GM21447 (cell line): ENCODE data around the gene PLXNC1.

Experiments
- ATAC-seq: cut with Tn5 transposase; IDR thresholded peaks from one replicate; pipeline ENCODE4 v1.9.1; 2021; ENCODE audit not compliant: unreplicated experiment

Gene PLXNC1

DNA sequence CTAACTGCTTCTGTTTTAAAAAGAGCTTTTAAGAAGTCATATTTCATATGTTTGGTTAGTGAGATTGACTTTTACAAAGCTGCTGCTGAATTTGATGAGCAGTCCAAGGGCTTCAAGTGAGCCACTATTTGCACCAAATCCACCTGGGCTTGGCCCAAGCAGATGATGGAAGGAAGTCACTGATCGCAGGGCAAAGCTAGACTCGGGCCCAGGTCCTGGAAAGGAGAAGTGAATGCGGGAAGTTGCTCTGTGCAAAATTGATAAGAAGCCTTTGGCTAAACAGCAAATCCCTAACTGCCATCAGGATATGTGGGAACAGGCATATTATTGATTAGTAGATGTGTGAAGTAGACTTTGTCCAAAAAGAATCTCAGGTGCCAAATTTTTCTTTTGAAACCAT, 30.5 kb downstream of the PLXNC1 start:
- ATAC-seq, result no peak

GRCh38 chr12:94179723-94180122, 31.3 kb downstream of the PLXNC1 start:
- no peak for ATAC-seq

DNA sequence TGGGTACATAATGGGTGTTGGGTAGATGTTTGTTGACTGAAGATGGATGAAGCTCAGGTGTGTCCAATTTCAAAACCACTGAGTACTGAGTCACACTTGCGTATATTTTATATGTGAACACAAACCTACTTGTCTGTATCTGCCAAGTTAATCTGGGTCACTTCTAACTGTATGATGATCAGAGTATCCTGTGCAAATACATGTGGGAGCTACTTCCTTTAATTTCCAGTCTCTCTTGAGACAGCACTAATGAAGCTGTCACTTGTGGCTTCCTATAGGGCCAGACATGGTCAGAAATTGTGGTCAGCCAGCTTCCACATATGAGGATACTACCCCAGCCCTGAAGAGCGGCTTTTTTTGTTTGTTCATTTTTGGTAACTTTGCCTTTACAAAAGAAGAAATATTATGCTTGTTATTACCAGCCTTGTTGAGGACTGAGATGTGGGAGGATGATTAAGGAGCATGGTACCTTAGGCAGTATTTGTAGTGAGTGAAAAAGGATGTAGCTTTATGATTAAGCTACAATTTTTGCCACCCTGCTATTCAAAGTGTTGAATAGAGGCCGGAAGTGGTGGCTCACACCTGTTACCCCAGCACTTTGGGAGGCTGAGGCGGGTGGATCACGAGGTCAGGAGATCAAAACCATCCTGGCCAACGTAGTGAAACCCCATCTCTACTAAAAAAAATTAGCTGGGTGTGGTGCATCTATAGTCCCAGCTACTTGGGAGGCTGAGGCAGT, 32.4 kb downstream of the PLXNC1 start:
- ATAC-seq, result no peak

DNA sequence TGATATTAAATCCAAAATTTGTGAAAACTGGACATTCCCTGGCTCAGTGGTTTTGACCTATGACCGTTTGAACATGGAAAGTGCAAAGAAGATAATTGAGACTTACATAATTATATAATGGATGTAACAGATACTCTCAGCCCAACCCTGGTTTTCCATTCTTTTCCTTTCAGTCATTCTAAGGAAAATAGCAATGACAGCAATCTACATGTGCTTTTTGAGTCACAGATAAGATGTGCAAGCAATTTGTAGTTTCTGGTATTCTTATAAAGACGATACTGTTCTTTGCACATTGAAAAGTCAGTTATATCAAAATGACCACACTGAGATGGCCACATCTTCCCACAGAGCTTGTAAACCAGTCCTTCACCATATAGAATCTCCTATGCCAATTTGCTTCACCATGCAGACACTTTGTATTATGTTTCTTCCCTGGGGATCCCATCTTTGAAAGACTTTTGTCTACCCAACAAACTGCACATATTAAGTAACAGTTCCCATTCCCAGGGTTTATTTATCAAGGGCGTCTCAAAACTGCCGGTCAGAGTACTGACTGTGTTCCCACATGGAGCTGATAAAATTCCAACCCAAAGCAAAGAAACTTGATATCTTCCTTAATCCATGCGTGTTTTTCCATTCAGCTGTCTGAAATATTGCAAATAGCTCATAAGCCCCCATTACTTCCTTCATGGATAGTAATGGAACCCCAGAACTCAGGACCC, 34.8 kb downstream of the PLXNC1 start:
- no peak for ATAC-seq

DNA sequence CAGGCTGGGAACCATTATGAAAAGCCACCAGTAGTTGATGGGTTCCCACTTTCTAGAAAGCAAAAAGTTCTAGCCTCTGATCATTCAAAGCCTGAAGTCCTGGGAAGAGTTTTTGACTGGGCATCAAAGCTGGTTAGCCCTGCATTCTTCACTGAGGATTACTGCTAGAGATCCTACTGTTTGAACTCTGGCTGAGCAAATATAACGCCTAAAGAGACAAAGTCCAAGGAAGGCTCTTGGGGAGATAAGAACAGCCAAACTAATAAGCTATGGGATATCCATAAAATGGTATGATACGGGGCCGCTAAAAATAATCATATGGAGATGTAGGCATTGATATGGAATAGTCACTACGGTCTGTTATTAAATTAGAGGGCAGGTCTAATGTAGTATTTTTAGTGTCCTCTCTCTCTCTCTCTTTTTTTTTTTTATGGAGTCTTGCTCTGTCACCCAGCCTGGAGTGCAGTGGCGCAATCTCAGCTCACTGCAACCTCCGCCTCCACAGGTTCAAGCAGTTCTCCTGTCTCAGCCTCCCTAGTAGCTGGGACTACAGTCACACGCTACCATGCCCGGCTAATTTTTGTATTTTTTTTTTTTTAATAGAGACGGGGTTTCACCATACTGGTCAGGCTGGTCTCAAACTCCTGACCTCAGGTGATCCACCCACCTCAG, 35.5 kb downstream of the PLXNC1 start:
- no peak for ATAC-seq

DNA sequence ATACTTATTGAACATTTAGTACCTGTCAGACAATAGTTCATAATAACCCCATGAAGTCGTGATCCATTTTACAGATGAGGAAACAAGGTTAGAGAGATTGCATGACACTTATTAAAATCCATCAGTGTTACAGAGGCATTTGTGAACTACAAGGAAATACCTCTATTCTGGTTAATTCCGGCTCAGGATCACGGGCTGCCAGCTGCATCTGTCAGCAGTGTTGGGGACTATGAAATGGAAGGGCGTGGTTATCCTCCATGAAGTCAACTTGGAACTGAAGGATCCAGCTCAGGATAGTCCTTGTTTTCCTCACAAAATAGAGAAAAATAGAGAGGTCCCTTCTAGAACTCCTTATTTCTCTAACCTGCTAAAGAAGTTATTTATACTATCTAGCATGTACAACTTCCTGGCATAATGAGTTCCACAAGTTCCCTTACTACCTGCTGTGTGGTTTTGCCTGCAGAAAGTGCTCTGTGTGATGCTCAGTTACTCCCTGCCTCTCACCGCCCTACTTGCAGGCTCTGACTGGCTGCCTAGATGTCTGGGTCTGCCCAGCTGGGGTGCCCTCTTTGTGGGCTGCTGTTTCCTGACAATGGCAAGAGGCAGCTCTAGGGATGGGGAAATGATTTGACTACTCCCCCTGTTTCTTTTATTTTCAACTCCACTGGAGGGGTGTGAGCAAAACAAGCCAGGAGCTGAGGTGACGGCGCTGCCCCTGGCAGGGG, 36.8 kb downstream of the PLXNC1 start:
- ATAC-seq, result no peak

DNA sequence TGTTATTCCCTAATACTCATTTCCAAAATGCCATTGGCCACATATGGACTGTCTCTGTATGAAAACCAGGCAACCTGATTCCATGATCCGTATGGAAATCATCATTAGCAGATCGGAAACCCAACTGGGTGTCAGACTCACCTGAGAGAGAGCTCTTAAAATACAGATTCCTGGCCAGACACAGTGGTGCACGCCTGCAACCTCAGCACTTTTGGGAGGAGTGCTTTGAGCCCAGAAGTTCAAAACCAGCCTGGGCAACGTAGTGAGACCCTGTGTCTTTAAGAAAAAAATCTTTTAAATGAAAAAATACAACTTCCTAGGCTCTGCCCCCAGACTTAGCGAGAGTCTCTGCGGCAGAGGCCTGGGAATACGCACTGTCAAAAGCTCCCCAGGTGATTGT, 37.4 kb downstream of the PLXNC1 start:
- ATAC-seq, result no peak

- ATAC-seq, result no peak
Measured at GRCh38 chr12:94186278-94187241, 38.2 kb downstream of the PLXNC1 start.

DNA sequence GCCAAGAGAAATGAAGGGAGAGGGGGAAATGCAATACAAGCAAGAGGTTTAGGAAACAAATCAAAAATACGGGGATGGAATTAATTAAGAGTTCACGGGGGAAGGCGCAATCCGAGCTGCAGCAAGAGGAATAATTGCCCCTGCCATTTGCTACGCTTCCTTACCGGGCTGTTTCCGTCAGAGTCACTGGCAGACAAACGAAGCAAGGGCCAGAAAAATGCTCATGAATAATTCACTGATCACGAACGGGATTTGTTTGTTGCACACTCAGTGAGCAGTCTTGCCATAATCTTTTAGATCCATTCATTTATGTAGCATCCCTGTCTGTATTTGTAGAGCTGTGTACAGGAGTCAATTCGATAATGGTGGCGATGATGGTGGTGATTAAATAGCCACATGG, 39.0 kb downstream of the PLXNC1 start:
- no peak for ATAC-seq

DNA sequence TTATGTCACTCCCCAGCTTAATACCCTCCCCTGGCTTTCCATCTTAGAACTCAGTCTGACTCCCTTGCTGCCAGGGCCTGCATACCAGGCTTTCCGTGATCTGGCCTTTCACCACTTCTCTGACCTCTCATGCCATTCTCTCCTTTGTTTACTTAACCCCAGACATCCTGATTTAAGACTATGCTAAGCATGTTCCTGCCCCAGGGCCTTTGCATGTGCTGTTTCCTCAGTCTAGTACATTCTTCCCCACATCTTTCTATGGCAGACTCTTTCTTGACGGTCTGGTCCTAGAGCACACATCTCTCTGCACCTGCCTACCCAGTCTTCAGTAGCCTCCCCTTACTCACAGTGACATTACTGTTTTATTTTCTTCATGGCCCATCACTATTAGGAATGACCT, 42.2 kb downstream of the PLXNC1 start:
- ATAC-seq, result no peak

DNA sequence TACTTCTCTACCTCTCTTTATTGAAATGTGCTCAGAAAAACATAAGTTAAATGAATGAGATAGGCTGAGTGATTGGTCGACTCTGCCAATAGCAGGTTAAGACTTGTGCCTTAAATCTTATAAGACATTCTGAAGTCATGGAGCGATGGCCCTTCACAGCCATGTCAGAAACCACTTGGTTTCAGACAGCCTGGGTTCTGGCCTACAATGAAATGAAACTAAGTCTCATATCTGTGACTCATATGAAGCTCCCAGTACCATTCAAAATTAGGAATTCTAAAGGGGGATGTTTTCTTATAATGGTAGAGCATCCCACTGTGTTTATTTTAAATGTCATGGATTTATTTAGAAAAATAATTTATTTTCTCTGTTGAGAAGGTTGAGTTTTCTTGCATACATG, 42.6 kb downstream of the PLXNC1 start:
- ATAC-seq, result no peak

- no peak for ATAC-seq
Measured at GRCh38 chr12:94191811-94192210, 43.4 kb downstream of the PLXNC1 start.

DNA sequence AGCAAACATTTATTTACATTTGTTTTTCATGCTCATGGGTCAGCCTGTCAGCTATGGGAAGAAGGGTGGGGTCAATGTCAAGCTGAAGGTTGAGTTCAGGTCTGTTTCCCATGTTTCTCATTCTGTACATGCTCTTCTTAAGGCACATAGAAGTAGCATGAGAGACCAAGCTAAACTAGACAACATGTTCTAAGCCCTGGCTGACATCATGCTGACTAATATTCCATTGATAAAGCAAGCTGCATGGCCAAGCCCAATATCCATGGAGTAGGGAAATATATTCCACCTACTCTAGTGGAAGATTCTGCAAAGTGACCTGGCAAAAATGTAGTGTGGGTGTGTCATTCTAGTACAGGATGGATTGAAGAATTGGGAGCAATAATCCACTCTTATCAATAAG, 44.1 kb downstream of the PLXNC1 start:
- ATAC-seq, result no peak

DNA sequence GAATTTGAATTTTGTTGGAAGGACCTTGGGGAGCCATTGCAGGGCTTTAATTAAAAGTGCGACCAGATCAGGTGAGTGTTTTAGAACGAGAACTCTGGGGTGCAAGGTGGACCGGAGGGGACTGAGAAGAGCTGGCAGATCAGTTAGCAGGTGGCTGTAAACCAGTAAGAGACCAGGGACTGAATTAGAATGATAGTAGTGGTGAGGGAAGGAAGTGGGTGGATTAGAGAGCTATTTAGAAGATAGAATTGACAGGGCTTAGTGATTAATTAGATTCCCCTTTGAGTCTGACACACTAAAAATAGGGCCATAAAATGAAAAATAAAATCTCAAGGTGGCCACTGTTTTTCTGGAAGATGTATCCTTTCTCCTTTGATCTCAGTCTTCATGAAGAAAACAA, 44.8 kb downstream of the PLXNC1 start:
- ATAC-seq, result no peak

DNA sequence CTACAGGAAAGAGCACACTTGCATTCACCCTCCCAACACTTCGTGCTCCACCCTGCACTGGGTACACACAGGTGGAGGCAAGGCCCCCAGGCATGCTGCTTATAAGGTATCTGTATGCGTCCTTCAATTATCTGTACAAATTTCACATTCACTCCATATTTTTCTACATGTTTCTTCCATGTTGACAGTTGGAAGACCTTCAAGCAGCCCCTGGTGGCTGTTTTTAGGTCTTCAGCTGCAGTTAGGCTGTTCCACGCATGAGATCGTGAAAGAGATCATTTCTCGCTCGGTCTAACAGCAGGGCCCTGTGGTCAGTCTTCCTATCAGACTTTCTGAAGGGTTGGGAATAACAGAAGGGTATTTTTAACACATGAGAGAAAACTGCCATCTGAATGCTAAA, 47.1 kb downstream of the PLXNC1 start:
- no peak for ATAC-seq

DNA sequence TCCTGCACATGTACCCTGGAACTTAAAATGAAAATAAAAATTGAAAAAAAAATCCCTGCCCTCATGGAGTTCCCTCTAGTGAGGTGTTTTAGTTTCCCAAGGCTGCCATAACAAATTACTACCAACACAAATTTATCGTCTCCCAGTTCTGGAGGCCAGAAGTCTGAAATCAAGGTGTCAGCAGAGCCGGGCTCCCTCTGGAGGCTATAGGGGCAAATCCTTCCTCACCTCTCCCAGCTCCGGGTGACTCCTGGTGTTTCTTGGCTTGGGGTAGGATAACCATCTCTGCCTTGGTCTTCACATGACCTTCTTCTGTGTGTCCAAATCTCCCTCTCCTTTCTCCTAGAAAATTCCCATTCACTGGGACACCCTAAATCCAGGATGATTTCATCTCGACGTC, 50.1 kb downstream of the PLXNC1 start:
- no peak for ATAC-seq

DNA sequence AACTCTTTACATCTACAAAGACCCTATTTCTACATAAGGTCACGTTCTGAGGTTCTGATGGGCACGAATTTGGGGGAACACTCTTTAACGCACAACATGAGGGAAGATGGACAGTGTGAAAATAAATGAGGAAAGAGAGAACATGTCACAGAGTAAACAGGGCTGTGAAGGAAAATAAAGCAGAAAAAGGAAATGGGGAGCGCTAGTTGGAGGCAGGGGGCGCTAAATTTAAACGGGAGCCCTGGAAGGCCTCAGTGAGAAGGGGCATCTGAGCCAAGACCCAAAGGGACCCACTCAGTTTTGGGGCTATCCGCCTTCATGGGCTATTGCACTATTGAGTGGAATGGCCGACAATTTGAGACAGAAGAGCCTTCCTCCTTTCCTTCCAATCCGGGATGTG, 50.5 kb downstream of the PLXNC1 start:
- no peak for ATAC-seq

- no peak for ATAC-seq
Measured at GRCh38 chr12:94200069-94200468, 51.7 kb downstream of the PLXNC1 start.

- ATAC-seq, result no peak
Measured at GRCh38 chr12:94200695-94201094, 52.3 kb downstream of the PLXNC1 start.
